ENCODE results near the gene CLDN5.

The CLDN5 gene

DNA sequence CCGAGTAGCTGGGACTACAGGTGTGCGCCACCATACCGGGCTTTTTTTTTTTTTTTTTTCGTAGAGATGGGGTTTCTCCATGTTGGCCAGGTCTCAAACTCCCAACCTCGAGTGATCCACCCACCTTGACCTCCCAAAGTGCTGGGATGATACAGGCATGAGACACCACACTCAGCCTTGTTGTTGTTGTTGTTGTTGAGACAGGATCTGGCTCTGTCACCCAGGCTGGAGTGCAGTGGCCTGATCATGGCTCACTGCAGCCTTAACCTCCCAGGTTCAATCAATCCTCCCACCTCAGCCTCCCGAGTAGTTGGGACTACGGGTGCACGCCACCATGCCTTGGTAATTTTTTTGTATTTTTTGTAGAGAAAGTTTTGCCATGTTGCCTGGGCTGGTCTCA is 23.4 kb upstream of the CLDN5 start:
- TF ChIP-seq, protein P1, sequence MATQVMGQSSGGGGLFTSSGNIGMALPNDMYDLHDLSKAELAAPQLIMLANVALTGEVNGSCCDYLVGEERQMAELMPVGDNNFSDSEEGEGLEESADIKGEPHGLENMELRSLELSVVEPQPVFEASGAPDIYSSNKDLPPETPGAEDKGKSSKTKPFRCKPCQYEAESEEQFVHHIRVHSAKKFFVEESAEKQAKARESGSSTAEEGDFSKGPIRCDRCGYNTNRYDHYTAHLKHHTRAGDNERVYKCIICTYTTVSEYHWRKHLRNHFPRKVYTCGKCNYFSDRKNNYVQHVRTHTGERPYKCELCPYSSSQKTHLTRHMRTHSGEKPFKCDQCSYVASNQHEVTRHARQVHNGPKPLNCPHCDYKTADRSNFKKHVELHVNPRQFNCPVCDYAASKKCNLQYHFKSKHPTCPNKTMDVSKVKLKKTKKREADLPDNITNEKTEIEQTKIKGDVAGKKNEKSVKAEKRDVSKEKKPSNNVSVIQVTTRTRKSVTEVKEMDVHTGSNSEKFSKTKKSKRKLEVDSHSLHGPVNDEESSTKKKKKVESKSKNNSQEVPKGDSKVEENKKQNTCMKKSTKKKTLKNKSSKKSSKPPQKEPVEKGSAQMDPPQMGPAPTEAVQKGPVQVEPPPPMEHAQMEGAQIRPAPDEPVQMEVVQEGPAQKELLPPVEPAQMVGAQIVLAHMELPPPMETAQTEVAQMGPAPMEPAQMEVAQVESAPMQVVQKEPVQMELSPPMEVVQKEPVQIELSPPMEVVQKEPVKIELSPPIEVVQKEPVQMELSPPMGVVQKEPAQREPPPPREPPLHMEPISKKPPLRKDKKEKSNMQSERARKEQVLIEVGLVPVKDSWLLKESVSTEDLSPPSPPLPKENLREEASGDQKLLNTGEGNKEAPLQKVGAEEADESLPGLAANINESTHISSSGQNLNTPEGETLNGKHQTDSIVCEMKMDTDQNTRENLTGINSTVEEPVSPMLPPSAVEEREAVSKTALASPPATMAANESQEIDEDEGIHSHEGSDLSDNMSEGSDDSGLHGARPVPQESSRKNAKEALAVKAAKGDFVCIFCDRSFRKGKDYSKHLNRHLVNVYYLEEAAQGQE (IDR thresholded peaks at IDR 0.05; ENCODE audit: insufficient read depth in 1 of 2, low read depth in 2 of 2, low read length in 2 of 2): no peak
- no peak for TF ChIP-seq FOXP2 (optimal IDR thresholded peaks at IDR 0.05; ENCODE audit: borderline replicate concordance, extremely low read depth, extremely low read length, insufficient read depth)
- TF ChIP-seq SIN3A (IDR thresholded peaks at IDR 0.05; ENCODE audit: borderline replicate concordance, insufficient read depth, low read length): no peak
- no peak for TF ChIP-seq TAF1 (IDR thresholded peaks at IDR 0.05; ENCODE audit: borderline replicate concordance, insufficient read depth, low read length)
- TF ChIP-seq POLR2AphosphoS5 (IDR thresholded peaks at IDR 0.05; ENCODE audit: low read depth, low read length): no peak

DNA sequence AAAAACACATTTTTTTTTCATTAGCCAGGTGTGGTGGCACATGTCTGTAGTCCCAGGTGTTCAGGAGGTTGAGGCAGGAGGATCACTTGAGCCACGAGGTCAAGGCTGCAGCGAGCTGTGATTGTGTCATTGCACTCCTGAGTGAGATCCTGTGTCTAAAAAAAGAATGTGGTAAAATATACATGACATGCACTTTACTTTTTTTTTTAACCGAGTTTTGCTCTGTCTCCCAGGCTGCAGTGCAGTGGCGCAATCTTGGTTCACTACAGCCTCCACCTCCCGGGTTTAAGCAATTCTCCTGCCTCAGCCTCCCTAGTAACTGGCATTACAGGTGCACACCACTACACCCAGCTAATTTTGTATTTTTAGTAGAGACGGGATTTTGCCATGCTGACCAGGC is 22.5 kb upstream of the CLDN5 start:
- TF ChIP-seq FOXP2 (optimal IDR thresholded peaks at IDR 0.05; ENCODE audit: borderline replicate concordance, extremely low read depth, extremely low read length, insufficient read depth) (no peak), POLR2AphosphoS5 (IDR thresholded peaks at IDR 0.05; ENCODE audit: low read depth, low read length) (no peak), SIN3A (IDR thresholded peaks at IDR 0.05; ENCODE audit: borderline replicate concordance, insufficient read depth, low read length) (no peak), TAF1 (IDR thresholded peaks at IDR 0.05; ENCODE audit: borderline replicate concordance, insufficient read depth, low read length) (no peak)
- TF ChIP-seq, protein P1 (IDR thresholded peaks at IDR 0.05; ENCODE audit: insufficient read depth in 1 of 2, low read depth in 2 of 2, low read length in 2 of 2): no peak

DNA sequence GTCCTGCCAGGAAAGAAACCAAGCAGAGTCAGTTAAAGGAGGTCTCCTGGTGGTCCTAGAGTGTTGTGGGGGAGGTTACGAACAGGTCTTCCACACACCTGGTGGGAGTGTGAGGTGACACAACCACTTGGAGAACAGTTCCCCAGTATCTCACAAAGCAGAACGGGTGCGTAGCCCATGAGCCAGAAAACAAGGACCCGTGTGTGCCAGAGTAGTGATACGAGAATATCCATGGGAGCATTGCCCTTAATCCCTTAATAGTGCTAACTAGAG is 21.7 kb upstream of the CLDN5 start:
- TF ChIP-seq TAF1 (IDR thresholded peaks at IDR 0.05; ENCODE audit: borderline replicate concordance, insufficient read depth, low read length): no peak
- TF ChIP-seq SIN3A (IDR thresholded peaks at IDR 0.05; ENCODE audit: borderline replicate concordance, insufficient read depth, low read length): no peak
- no peak for TF ChIP-seq FOXP2 (optimal IDR thresholded peaks at IDR 0.05; ENCODE audit: borderline replicate concordance, extremely low read depth, extremely low read length, insufficient read depth)
- no peak for TF ChIP-seq POLR2AphosphoS5 (IDR thresholded peaks at IDR 0.05; ENCODE audit: low read depth, low read length)
- TF ChIP-seq, protein P1 (IDR thresholded peaks at IDR 0.05; ENCODE audit: insufficient read depth in 1 of 2, low read depth in 2 of 2, low read length in 2 of 2): no peak

DNA sequence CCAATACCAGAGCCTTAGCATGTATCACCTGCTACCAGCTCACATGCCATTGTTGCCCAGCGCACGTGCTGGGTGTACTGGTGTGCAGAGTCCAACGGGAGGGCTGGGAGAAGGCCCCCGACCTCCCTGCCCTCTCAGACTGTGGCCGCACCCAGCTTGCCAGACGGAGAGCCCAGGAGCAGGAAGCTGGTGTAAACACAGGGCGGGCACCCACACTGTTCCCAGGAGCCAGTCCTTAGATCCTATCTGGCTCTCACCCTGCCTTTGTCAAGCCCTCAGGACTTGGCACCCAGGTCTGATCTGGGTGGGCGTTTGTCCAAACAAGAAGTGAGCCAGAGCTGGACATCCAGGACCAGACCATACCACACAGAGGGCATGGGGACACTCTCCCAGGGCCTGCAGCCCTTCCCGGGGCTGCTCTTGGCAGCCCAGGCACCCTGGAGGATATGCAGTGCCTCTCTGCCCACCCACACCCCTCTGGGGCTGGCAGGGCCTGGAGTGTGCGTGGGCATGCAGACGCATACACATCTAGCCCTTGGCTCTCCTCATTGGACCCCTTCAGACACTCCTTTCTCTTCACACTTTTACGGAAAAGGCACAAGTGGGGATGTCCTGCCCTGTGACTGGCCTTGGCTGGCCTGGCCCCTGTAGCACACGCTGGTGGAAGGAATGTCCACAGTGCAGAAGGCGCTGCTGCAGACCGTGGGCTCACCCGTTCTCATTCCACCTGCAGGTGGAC is 19.9 kb upstream of the CLDN5 start:
- TF ChIP-seq, protein P1 (IDR thresholded peaks at IDR 0.05; ENCODE audit: insufficient read depth in 1 of 2, low read depth in 2 of 2, low read length in 2 of 2): no peak
- TF ChIP-seq FOXP2 (optimal IDR thresholded peaks at IDR 0.05; ENCODE audit: borderline replicate concordance, extremely low read depth, extremely low read length, insufficient read depth) (no peak), POLR2AphosphoS5 (IDR thresholded peaks at IDR 0.05; ENCODE audit: low read depth, low read length) (no peak), SIN3A (IDR thresholded peaks at IDR 0.05; ENCODE audit: borderline replicate concordance, insufficient read depth, low read length) (no peak), TAF1 (IDR thresholded peaks at IDR 0.05; ENCODE audit: borderline replicate concordance, insufficient read depth, low read length) (no peak)
